B cell (primary cell): ENCODE results near the gene GRK3. TPM values are rescaled to one million over a fixed set of nuclear protein-coding genes. Genes with fewer than 3 reads are reported as not detected.

Experiments
- ATAC-seq: fragments of 200-7000 bp; cut with Tn5 transposase; one replicate; pipeline ENCODE4 v1.10.0; 2021; ENCODE audit warnings: low read depth, mild to moderate bottlenecking, moderate number of reproducible peaks, moderate library complexity
- CTCF ChIA-PET: fragments of 350-600 bp; sonication (Branson Sonifier 250); formaldehyde crosslinking; loops from one replicate; lab custom pipeline; 2021; ENCODE audit warnings: antibody characterized with exemption, inconsistent platforms; lab: Charles Lee
- POLR2A ChIA-PET: fragments of 350-600 bp; sonication (Branson Sonifier 250); formaldehyde crosslinking; loops from one replicate; lab custom pipeline; 2021; ENCODE audit warnings: antibody characterized with exemption; lab: Charles Lee
- DNase-seq: peaks from one replicate; pipeline ENCODE4 v3.0.0; 2013
- H2AFZ ChIP-seq: 2 replicates; pipeline ENCODE4 v1.6.1; 2012; ENCODE audit warnings: mild to moderate bottlenecking, low read depth, low read length; ENCODE audit not compliant: insufficient read depth, poor library complexity, severe bottlenecking
- H3K27ac ChIP-seq, 2 donors: 1 replicate in 1 of 2; 2 replicates in 1 of 2; pipeline ENCODE4 v1.5.1; 2012 to 2013; ENCODE audit warnings: low read length in 2 of 2, mild to moderate bottlenecking in 2 of 2, moderate library complexity in 1 of 2
- H3K27me3 ChIP-seq, 4 experiments: fragments of 200-600 bp in 1 of 4; sonication (generic) in 1 of 4; replicated peaks in 1 of 4; 1 replicate in 2 of 4; 2 replicates in 2 of 4; pipeline versions ENCODE4 v1.6.1 to v1.7.0; 2013 to 2016; ENCODE audit warnings: low read length in 3 of 4, mild to moderate bottlenecking in 2 of 4, mixed read lengths in 1 of 4, moderate library complexity in 1 of 4; ENCODE audit not compliant: insufficient read depth in 4 of 4, control insufficient read depth in 3 of 4; ENCODE audit errors: control extremely low read depth in 1 of 4
- H3K36me3 ChIP-seq, 2 experiments: replicated peaks in 1 of 2; 1 replicate in 1 of 2; 2 replicates in 1 of 2; pipeline versions ENCODE4 v1.6.1 to v1.7.1; 2013; ENCODE audit warnings: low read length in 1 of 2; ENCODE audit not compliant: insufficient read depth in 2 of 2, control insufficient read depth in 1 of 2; ENCODE audit errors: control extremely low read depth in 1 of 2, extremely low read depth in 1 of 2
- H3K4me1 ChIP-seq, 2 donors: fragments of 200-600 bp in 1 of 2; sonication (generic) in 1 of 2; 1 replicate in 1 of 2; 2 replicates in 1 of 2; pipeline versions ENCODE4 v1.5.1 to v1.6.1; 2013 to 2017; ENCODE audit warnings: low read length in 2 of 2; ENCODE audit not compliant: control insufficient read depth in 2 of 2, insufficient read depth in 2 of 2
- H3K4me2 ChIP-seq: replicated peaks from 2 replicates; pipeline ENCODE3; 2012; ENCODE audit warnings: mild to moderate bottlenecking, low read depth, low read length; ENCODE audit not compliant: poor library complexity, severe bottlenecking
- H3K4me3 ChIP-seq, 5 experiments: fragments of 200-600 bp in 1 of 5; sonication (generic) in 1 of 5; 1 replicate in 3 of 5; 2 replicates in 2 of 5; pipeline versions ENCODE4 v1.5.1 to v1.7.0; 2011 to 2016; ENCODE audit warnings: low read length in 4 of 5, mild to moderate bottlenecking in 4 of 5, low read depth in 2 of 5, control low read depth in 1 of 5, moderate library complexity in 1 of 5; ENCODE audit not compliant: insufficient read depth in 1 of 5; ENCODE audit errors: control extremely low read depth in 1 of 5, extremely low read depth in 1 of 5
- H3K79me2 ChIP-seq: fragments of 200-600 bp; sonication (generic); one replicate; pipeline ENCODE4 v1.6.0; 2016; ENCODE audit warnings: low read length; ENCODE audit not compliant: control insufficient read depth, insufficient read depth
- H3K9ac ChIP-seq: fragments of 200-600 bp; sonication (generic); 2 replicates; pipeline ENCODE4 v1.6.1; 2017; ENCODE audit warnings: mild to moderate bottlenecking, low read length, moderate library complexity
- H3K9me3 ChIP-seq, 3 donors: one replicate each; pipeline versions ENCODE4 v1.6.1 to v1.7.1; 2013; ENCODE audit warnings: low read length in 2 of 3; ENCODE audit not compliant: control insufficient read depth in 2 of 3, insufficient read depth in 1 of 3; ENCODE audit errors: control extremely low read depth in 1 of 3
- H4K20me1 ChIP-seq: 2 replicates; pipeline ENCODE4 v1.6.0; 2012; ENCODE audit warnings: mild to moderate bottlenecking, low read length; ENCODE audit not compliant: insufficient read depth, control insufficient read depth, poor library complexity, severe bottlenecking
- H3K27ac Mint-ChIP-seq: one replicate; pipeline ENCODE4 v1.8.0; 2021; ENCODE audit warnings: mixed read lengths
- H3K27me3 Mint-ChIP-seq: one replicate; pipeline ENCODE4 v1.8.0; 2021; ENCODE audit warnings: mixed read lengths
- H3K4me1 Mint-ChIP-seq: one replicate; pipeline ENCODE4 v1.8.0; 2021; ENCODE audit warnings: mixed read lengths
- H3K4me3 Mint-ChIP-seq: one replicate; pipeline ENCODE4 v1.8.0; 2021; ENCODE audit warnings: mixed read lengths
- H3K9me3 Mint-ChIP-seq: one replicate; pipeline ENCODE4 v1.8.0; 2022; ENCODE audit warnings: mixed read lengths; ENCODE audit not compliant: insufficient read depth
- EZH2 ChIP-seq: IDR thresholded peaks from 2 replicates; pipeline ENCODE4 v1.6.1; 2012; ENCODE audit warnings: borderline replicate concordance, low read depth, mild to moderate bottlenecking, moderate library complexity, low read length; ENCODE audit not compliant: insufficient read depth, poor library complexity, severe bottlenecking
- WGBS: methylation state at CpG from one replicate; pipeline ENCODE4 v1.1.5; 2013; ENCODE audit warnings: missing lambda C conversion rate; ENCODE audit not compliant: insufficient coverage; 5-methylcytosine and 5-hydroxymethylcytosine counted together
- intact Hi-C: fragments of 100-400 bp; cut with micrococcal nuclease; formaldehyde crosslinking; loops from one replicate; pipeline ENCODE4 v1.10.0; 2022
- polyA plus RNA-seq: library from polyadenylated mRNA; depleted of rRNA; stranded (reverse); fragments of >200 nt; gene quantifications from 2 replicates; pipeline ENCODE4 v1.2.3, GENCODE V29; 2012
- total RNA-seq, 2 donors: library from RNA; stranded (reverse); fragments of 120-200 nt in 1 of 2; gene quantifications; 1 replicate in 1 of 2; 2 replicates in 1 of 2; pipeline versions ENCODE4 v1.2.3 to v1.2.4, GENCODE V29; 2013 to 2022
- TF ChIP-seq, protein P1 (sequence below): fragments of 200-600 bp; IDR thresholded peaks from one replicate; pipeline ENCODE4 v1.8.0; 2022; ENCODE audit warnings: antibody characterized with exemption, mild to moderate bottlenecking

Gene GRK3
- total and polyA plus RNA-seq, 2 donors (not counting 1 experiment from before 2014, with no cell fraction given) = 17.6 to 61.0 TPM

DNA sequence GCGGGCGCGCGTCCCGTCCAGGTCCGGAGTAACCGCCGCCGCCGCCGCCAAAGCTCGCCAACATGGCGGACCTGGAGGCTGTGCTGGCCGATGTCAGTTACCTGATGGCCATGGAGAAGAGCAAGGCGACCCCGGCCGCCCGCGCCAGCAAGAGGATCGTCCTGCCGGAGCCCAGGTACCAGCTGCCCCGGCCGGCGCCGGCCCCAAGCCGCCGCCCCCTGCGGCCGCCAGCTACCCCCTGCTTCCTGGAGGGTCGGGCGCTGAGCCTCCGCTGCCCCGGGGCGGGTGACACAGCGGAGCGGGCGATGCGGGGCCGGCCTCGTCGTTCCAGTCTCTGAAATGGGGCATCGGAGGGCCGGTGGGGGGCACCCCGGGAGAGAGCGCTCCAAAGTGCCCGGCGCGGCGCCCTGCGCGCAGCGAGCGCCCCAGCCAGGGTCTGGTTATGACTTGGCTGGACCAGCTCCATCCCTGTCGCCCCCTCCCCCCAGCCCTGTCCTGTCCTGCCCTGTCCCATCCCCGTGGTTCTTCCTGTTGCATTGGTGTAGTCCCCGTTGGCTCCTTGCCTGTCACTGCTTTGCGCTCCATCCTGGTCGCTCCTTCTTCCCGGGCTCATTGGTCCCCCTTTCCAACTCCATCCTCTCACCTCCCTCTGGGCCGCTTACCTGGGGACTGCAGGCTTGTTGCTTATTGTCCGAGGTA lies 653 bp downstream of the GRK3 start:
- peaks cover 54% of the 10 kb centered on the region for H3K79me2 ChIP-seq
- H3K27ac Mint-ChIP-seq = peak overlapping the region; percentile 91
- H3K27me3 ChIP-seq = no peaks in the 10 kb centered on the region
- H3K4me3 Mint-ChIP-seq = peak overlapping the region; percentile 93
- POLR2A ChIA-PET = interaction anchor here (0.6 to 1.2 kb wide), 2 partner anchors 8 to 115 kb away, joined by 3 to 9 read pairs; no protein-coding TSS in a partner anchor
- H3K4me1 Mint-ChIP-seq = peaks cover 75% of the 10 kb centered on the region
- peak overlapping the region; percentile 82 for H2AFZ ChIP-seq
- CTCF ChIA-PET = interaction anchor here (1.3 to 6.6 kb wide), 3 partner anchors 21 to 136 kb away, joined by 6 to 72 read pairs (median 11); no protein-coding TSS in a partner anchor
- intact Hi-C loops = loop anchor here (2.0 to 10.0 kb wide), 3 partner anchors 37 to 1130 kb away; no protein-coding TSS in a partner anchor
- peaks cover 1 to 4% of the 10 kb centered on the region in 2 experiments for H3K36me3 ChIP-seq
- peak overlapping the region; percentile 71 to 95 (median 84) for H3K4me3 ChIP-seq
- WGBS = under 1% methylated on average over 61 of the region's 61 CpGs
- ATAC-seq = no peak
- H3K4me2 ChIP-seq = peak overlapping the region; percentile 88
- peaks cover 57 to 66% of the 10 kb centered on the region in 2 donors for H3K4me1 ChIP-seq
- H3K9ac ChIP-seq = peak overlapping the region; percentile 72
- H4K20me1 ChIP-seq = peaks cover 33% of the 10 kb centered on the region
- no peaks in the 10 kb centered on the region for H3K9me3 Mint-ChIP-seq
- TF ChIP-seq EZH2 = no peak
- TF ChIP-seq, protein P1, sequence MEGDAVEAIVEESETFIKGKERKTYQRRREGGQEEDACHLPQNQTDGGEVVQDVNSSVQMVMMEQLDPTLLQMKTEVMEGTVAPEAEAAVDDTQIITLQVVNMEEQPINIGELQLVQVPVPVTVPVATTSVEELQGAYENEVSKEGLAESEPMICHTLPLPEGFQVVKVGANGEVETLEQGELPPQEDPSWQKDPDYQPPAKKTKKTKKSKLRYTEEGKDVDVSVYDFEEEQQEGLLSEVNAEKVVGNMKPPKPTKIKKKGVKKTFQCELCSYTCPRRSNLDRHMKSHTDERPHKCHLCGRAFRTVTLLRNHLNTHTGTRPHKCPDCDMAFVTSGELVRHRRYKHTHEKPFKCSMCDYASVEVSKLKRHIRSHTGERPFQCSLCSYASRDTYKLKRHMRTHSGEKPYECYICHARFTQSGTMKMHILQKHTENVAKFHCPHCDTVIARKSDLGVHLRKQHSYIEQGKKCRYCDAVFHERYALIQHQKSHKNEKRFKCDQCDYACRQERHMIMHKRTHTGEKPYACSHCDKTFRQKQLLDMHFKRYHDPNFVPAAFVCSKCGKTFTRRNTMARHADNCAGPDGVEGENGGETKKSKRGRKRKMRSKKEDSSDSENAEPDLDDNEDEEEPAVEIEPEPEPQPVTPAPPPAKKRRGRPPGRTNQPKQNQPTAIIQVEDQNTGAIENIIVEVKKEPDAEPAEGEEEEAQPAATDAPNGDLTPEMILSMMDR = no peak
- peaks cover 0 to 5% (median 0%) of the 10 kb centered on the region in 3 donors for H3K9me3 ChIP-seq
- H3K27ac ChIP-seq = peak overlapping the region; percentile 34 to 77
- no peaks in the 10 kb centered on the region for H3K27me3 Mint-ChIP-seq
- no peak for DNase-seq
